GM21423 (cell line): Measurements from ENCODE around the gene MED16.

Experiments
- ATAC-seq: cut with Tn5 transposase; IDR thresholded peaks from one replicate; pipeline ENCODE4 v1.9.1; 2021; ENCODE audit warnings: mild to moderate bottlenecking, moderate library complexity; ENCODE audit not compliant: unreplicated experiment

MED16 gene

GRCh38 chr19:912181-913079 lies 19.4 kb upstream of the MED16 start:
- no peak for ATAC-seq

GRCh38 chr19:911197-912033 lies 18.4 kb upstream of the MED16 start:
- ATAC-seq, result no peak

GRCh38 chr19:907183-907853 lies 14.3 kb upstream of the MED16 start:
- ATAC-seq, result no peak

GRCh38 chr19:906480-906879 lies 13.5 kb upstream of the MED16 start:
- no peak for ATAC-seq

GRCh38 chr19:904545-904944 lies 11.6 kb upstream of the MED16 start:
- ATAC-seq, result no peak

- ATAC-seq, result no peak
These were observed 10.3 kb upstream of the MED16 start for GRCh38 chr19:903266-903797.

GRCh38 chr19:902446-903226 lies 9.6 kb upstream of the MED16 start:
- ATAC-seq, result no peak

GRCh38 chr19:902093-902370 lies 9.0 kb upstream of the MED16 start:
- no peak for ATAC-seq

- ATAC-seq, result no peak
These were observed 8.5 kb upstream of the MED16 start for GRCh38 chr19:901216-902092.

GRCh38 chr19:900302-901111 lies 7.5 kb upstream of the MED16 start:
- ATAC-seq, result no peak

- no peak for ATAC-seq
These were observed 7.0 kb upstream of the MED16 start for GRCh38 chr19:900043-900301.

- ATAC-seq, result no peak
These were observed 6.5 kb upstream of the MED16 start for GRCh38 chr19:899336-900042.

GRCh38 chr19:898663-899062 lies 5.7 kb upstream of the MED16 start:
- no peak for ATAC-seq

GRCh38 chr19:897442-898039 lies 4.6 kb upstream of the MED16 start:
- no peak for ATAC-seq

GRCh38 chr19:896999-897398 lies 4.0 kb upstream of the MED16 start:
- ATAC-seq, result no peak

- no peak for ATAC-seq
These were observed 3.4 kb upstream of the MED16 start for GRCh38 chr19:896434-896833.

GRCh38 chr19:892243-892893 lies 619 bp downstream of the MED16 start:
- ATAC-seq, result no peak
